Stimulated activated CD8-positive, alpha-beta memory T cell treated with anti-CD3 and anti-CD28 coated beads, Interleukin-15, amount 100 ng/mL, for 4 hours (primary cell): ENCODE results near the gene ZNF793.

Experiments used
- DNase-seq, 2 donors: peaks; one replicate each; pipeline ENCODE4 v3.0.0-alpha.2; 2020; ENCODE audit warnings: low read depth in 2 of 2

The ZNF793 gene

GRCh38 chr19:37565370-37565669 lies 58.6 kb downstream of the ZNF793 start:
- DNase-seq = no peak

- no peak for DNase-seq
Measured at GRCh38 chr19:37572203-37572602, 65.5 kb downstream of the ZNF793 start.

DNA sequence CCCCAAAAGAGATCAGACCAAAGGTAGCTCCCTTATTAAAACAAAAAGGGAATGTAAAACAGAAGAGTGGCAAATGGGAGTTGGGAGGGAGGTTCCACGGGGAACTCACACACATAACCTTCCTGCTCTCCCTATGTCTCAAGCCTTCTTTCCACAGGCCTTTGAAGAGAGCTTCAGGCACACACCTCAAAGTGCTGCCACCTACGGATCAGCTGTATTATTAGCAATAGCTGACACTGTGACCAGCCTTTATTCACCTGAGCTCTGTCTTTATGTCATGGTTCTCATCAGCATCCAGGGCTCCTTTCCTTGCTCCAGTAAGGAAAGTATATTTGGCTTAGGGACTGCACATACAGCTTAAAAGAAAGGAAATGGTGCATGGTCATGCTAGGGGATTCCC lies 76.6 kb downstream of the ZNF793 start:
- DNase-seq = no peak
